ENCODE measurements around the gene SCG5.

SCG5 gene

GRCh38 chr15:32687556-32687955 lies 46.0 kb downstream of the SCG5 start:
- DNase-seq (ENCODE audit: extremely low read depth, low read depth), result no peak
- no peak for TF ChIP-seq CTCF (IDR thresholded peaks at IDR 0.05; ENCODE audit: low read depth, low read length)

- TF ChIP-seq CTCF (IDR thresholded peaks at IDR 0.05; ENCODE audit: low read depth, low read length), result no peak
- no peak for DNase-seq (ENCODE audit: extremely low read depth, low read depth)
These were observed 46.7 kb downstream of the SCG5 start for GRCh38 chr15:32688151-32688639.

GRCh38 chr15:32690941-32691688 lies 49.6 kb downstream of the SCG5 start:
- TF ChIP-seq CTCF (IDR thresholded peaks at IDR 0.05; ENCODE audit: low read depth, low read length), result no peak
- no peak for DNase-seq (ENCODE audit: extremely low read depth, low read depth)

- no peak for TF ChIP-seq CTCF (IDR thresholded peaks at IDR 0.05; ENCODE audit: low read depth, low read length)
- DNase-seq (ENCODE audit: extremely low read depth, low read depth), result no peak
These were observed 50.2 kb downstream of the SCG5 start for GRCh38 chr15:32691689-32692038.

- no peak for TF ChIP-seq CTCF (IDR thresholded peaks at IDR 0.05; ENCODE audit: low read depth, low read length)
- DNase-seq (ENCODE audit: extremely low read depth, low read depth), result no peak
These were observed 50.8 kb downstream of the SCG5 start for GRCh38 chr15:32692286-32692685.

GRCh38 chr15:32694222-32694983 lies 52.9 kb downstream of the SCG5 start:
- TF ChIP-seq CTCF (IDR thresholded peaks at IDR 0.05; ENCODE audit: low read depth, low read length), result no peak
- no peak for DNase-seq (ENCODE audit: extremely low read depth, low read depth)

- DNase-seq (ENCODE audit: extremely low read depth, low read depth), result no peak
These were observed 57.4 kb downstream of the SCG5 start for GRCh38 chr15:32698773-32699390.

More at GRCh38 chr15:32698773-32699390, 57.4 kb downstream of the SCG5 start:
- TF ChIP-seq CTCF (IDR thresholded peaks at IDR 0.05; ENCODE audit: low read depth, low read length), result no peak
